Hematopoietic multipotent progenitor cell treated with erythropoietin and hydrocortisone succinate and interleukin-3 and kit ligand, for 15 days (in vitro differentiated cells): Measurements from ENCODE around the gene PROSER2.
"Not testable (repeated sequence)": the region's sequence is repeated elsewhere in the genome, so short reads cannot be mapped to it uniquely, and the experiment has no call there.

Experiments
- DNase-seq: peaks from one replicate; pipeline ENCODE4 v3.0.0-alpha.2; 2015; ENCODE audit warnings: low spot score

Gene PROSER2

GRCh38 chr10:11837372-11838161, 14.4 kb downstream of the PROSER2 start:
- DNase-seq = no peak

GRCh38 chr10:11838298-11838852, 15.2 kb downstream of the PROSER2 start:
- no peak for DNase-seq

DNA sequence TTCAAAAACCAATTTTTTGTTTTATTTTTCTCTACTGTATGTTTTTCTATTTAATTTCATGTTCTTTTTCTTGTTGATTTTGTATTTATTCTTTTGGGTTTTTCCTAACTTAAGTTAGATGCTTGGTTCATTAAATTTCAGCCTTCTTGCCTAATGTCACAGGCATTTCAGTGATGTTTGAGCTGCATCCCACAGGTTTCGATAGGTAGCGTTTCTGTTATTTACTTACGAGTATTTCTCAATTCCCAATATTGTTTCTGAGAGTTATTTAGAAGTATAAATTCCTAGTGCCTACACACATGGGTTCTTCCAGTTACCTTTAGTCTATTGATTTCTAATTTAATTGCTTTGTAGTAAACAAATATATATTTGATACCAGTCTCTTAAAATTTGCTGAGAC, 18.2 kb downstream of the PROSER2 start:
- no peak for DNase-seq

- no peak for DNase-seq
Observed at GRCh38 chr10:11842411-11842810, 19.3 kb downstream of the PROSER2 start.

GRCh38 chr10:11845113-11845512, 22.0 kb downstream of the PROSER2 start:
- DNase-seq = no peak

- no peak for DNase-seq
Observed at GRCh38 chr10:11846542-11846941, 23.4 kb downstream of the PROSER2 start.

- no peak for DNase-seq
Observed at GRCh38 chr10:11849277-11849676, 26.1 kb downstream of the PROSER2 start.

DNA sequence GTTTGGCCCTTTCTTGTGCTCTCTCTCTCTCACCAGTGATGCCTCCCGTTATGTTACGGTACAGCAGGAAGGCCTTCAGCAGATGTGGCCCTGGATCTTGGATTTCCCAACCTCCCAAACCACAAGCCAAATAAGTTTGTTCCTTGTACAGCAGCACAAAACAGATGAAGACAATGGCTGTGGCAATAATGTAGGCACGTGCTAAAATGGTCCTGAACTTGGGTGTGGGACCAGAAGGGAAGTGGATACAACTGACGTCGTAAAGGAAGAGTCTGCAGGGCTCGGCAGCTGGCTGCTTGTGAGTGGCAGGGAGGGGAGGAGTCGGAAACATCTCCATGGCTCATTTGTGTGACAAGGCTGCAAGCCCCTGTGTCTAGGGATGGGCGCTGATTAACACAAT, 26.8 kb downstream of the PROSER2 start:
- no peak for DNase-seq

DNA sequence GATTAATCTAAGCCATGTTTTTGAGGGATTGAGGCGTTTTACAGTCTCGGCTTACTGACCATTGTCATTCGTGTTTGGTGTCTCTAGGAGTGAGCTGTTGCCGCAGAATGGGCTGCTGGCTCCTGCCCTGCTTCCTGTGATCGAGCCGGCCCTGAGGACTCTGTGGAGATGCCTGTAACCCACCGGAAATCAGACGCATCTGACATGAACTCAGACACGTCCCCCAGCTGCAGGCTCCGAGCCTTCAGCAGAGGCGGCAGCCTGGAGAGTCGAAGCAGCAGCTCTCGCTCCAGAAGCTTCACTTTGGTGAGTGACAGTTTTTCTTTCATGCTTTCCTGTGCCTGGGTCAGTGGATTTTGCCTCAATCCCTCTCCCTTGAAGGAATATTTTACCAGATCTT, 28.8 kb downstream of the PROSER2 start:
- no peak for DNase-seq

- not testable (repeated sequence) for DNase-seq
Observed at GRCh38 chr10:11852637-11853036, 29.5 kb downstream of the PROSER2 start.

- peak; percentile 21 for DNase-seq
Observed at GRCh38 chr10:11853468-11853867, 30.3 kb downstream of the PROSER2 start.

GRCh38 chr10:11854301-11854700, 31.1 kb downstream of the PROSER2 start:
- no peak for DNase-seq

DNA sequence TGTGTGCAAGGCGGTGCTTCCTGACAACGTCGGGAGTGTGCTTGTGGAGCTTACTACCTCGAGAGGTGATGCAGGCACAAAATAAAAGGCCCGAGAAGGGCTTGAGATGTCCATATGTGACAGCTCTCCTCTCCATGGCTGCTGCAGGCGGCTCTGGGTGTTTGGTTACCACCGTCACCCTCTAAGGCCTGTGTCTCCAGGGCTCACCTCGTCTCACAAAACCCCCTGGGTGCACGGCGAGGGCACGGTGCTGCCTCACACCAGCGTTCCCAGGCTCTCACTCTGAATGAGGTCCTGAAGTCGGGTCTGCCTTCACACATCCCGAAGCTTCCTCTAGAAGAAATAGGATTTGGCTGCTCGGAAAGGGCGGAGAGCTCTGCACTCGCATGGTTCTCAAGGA, 32.9 kb downstream of the PROSER2 start:
- DNase-seq = no peak

DNA sequence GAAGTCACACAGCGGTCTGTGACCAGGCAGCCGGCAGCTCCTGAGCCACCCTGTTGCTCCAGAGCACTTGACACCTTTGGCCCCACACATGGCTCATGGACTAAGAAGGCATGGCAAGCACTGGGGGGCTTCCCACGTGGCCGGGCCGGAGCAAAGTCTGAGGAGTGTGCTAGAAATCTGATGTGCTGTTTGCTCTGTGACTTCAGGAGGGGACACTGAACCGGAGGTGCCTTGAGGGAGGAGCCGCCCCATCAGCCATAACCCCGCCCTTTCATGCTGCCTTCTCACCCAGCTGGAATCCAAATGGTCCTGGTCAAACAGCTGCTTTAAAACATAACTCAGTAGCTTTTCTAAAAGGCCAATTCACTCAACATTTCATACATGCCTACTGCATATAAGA, 33.5 kb downstream of the PROSER2 start:
- no peak for DNase-seq

- DNase-seq = no peak
Observed at GRCh38 chr10:11858093-11858492, 34.9 kb downstream of the PROSER2 start.

DNA sequence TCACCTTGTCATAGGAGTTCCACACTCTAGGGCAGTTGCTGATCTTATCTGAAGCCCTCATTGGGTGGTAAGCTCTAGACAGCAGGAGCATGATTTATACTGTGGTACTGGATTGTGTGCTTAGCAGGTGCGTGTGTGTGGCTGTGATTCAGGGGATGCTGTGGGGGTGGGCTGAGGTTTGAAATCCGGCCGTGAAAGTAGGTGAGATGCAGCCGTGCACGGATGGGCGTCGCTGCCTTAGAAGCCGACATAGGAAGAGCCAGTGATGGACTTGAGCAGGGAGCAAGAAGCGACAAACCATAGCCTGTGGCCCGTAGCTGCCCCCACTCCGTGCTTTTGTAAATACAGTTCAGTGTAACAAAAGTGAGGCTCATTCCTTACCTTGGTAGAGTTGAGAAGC, 38.2 kb downstream of the PROSER2 start:
- no peak for DNase-seq

GRCh38 chr10:11861811-11862428, 38.8 kb downstream of the PROSER2 start:
- DNase-seq = no peak

- peak; percentile 31 for DNase-seq
Observed at GRCh38 chr10:11863353-11864109, 40.4 kb downstream of the PROSER2 start.

GRCh38 chr10:11864727-11865126, 41.6 kb downstream of the PROSER2 start:
- DNase-seq = no peak

DNA sequence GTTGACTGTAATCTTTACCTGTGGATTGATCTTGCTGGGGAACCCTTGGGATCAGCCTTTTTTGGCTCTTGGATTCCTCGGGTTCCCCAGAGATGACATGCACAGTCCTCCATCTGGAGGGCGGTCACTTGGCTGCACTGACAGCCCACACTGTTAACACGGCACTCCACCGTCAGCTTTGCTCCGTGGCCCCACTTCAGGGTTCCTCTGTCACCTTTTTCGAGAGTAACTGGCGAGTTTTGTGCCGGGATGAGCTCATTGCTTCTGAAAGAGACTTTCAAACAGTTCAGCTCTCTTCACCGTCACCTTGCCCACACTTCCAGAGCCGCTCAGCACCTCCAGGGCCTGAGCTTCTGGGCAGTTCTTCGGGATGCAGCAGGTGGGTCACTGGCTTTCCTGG, 42.4 kb downstream of the PROSER2 start:
- no peak for DNase-seq

GRCh38 chr10:11866199-11866925, 43.2 kb downstream of the PROSER2 start:
- DNase-seq = no peak

DNA sequence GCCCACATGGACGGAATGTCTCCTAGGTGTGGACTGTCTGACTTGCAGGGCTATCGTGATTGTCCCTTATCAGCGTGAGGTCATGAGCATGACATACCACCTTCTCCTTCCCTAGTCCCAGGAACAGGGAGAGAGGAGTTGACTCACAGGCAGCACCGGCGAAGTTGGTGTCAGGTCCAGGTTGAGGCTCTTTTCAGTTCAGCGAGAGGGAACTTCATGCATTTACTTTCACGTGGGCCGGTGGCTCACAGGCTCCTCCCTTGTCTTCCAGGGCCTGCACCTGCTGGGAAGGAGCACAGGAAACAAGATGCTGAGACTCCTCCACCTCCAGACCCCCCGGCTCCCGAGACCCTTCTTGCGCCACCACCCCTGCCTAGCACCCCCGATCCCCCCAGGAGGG, 46.1 kb downstream of the PROSER2 start:
- no peak for DNase-seq
